ENCODE results near the gene ZNF521.

DNA sequence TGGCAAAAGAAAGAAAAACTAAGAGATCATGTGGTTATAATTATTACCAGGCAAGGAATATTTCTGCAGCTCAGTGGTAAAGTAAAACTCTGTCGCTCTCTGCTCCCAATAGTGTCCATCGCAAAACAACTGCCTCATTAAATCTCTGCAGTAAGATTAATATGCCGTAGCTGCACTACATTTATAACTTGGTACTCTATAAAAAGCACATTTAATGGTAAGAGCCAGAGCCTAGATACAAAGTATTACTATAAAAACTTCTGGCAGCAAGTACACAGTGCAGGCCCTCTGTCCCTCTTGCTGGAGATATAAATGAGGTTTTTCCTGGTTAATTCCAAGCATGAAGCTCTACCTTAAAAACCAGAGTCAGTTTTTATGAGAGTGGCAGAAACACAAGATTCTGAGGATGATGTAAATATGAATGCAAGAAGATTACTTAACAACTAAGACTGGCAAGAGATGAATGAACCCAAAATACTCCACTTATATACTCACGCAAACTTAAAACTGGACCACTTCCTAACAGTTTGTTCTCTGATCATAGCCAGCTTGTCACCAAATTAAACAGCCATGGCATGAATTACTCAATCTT is 25.5 kb downstream of the ZNF521 start:
- no peak for TF ChIP-seq RAD21 (IDR thresholded peaks at IDR 0.05; ENCODE audit: low read depth)
- no peak for TF ChIP-seq EGR1 (IDR thresholded peaks at IDR 0.05)
- no peak for TF ChIP-seq TEAD4 (IDR thresholded peaks at IDR 0.05)
- no peak for TF ChIP-seq EP300 (IDR thresholded peaks at IDR 0.05; ENCODE audit: borderline replicate concordance)
- no peak for TF ChIP-seq NFIC (IDR thresholded peaks at IDR 0.05)
- TF ChIP-seq CEBPB (IDR thresholded peaks at IDR 0.05) = no peak
- TF ChIP-seq, protein P1, sequence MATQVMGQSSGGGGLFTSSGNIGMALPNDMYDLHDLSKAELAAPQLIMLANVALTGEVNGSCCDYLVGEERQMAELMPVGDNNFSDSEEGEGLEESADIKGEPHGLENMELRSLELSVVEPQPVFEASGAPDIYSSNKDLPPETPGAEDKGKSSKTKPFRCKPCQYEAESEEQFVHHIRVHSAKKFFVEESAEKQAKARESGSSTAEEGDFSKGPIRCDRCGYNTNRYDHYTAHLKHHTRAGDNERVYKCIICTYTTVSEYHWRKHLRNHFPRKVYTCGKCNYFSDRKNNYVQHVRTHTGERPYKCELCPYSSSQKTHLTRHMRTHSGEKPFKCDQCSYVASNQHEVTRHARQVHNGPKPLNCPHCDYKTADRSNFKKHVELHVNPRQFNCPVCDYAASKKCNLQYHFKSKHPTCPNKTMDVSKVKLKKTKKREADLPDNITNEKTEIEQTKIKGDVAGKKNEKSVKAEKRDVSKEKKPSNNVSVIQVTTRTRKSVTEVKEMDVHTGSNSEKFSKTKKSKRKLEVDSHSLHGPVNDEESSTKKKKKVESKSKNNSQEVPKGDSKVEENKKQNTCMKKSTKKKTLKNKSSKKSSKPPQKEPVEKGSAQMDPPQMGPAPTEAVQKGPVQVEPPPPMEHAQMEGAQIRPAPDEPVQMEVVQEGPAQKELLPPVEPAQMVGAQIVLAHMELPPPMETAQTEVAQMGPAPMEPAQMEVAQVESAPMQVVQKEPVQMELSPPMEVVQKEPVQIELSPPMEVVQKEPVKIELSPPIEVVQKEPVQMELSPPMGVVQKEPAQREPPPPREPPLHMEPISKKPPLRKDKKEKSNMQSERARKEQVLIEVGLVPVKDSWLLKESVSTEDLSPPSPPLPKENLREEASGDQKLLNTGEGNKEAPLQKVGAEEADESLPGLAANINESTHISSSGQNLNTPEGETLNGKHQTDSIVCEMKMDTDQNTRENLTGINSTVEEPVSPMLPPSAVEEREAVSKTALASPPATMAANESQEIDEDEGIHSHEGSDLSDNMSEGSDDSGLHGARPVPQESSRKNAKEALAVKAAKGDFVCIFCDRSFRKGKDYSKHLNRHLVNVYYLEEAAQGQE (IDR thresholded peaks at IDR 0.05; ENCODE audit: low read depth) = no peak
- no peak for TF ChIP-seq TAF1 (IDR thresholded peaks at IDR 0.05; ENCODE audit: low read depth)
- TF ChIP-seq, protein P2, sequence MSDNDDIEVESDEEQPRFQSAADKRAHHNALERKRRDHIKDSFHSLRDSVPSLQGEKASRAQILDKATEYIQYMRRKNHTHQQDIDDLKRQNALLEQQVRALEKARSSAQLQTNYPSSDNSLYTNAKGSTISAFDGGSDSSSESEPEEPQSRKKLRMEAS (IDR thresholded peaks at IDR 0.05) = no peak
- no peak for TF ChIP-seq FOXM1 (IDR thresholded peaks at IDR 0.05; ENCODE audit: borderline replicate concordance, low read depth)
- TF ChIP-seq, protein P3, sequence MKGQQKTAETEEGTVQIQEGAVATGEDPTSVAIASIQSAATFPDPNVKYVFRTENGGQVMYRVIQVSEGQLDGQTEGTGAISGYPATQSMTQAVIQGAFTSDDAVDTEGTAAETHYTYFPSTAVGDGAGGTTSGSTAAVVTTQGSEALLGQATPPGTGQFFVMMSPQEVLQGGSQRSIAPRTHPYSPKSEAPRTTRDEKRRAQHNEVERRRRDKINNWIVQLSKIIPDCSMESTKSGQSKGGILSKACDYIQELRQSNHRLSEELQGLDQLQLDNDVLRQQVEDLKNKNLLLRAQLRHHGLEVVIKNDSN (IDR thresholded peaks at IDR 0.05) = no peak
- TF ChIP-seq ZBTB7A (IDR thresholded peaks at IDR 0.05; ENCODE audit: low read depth) = no peak
- TF ChIP-seq TCF12 (IDR thresholded peaks at IDR 0.05; ENCODE audit: low read depth) = no peak
